CD4-positive, alpha-beta T cell treated with Interferon alpha-2 for 1 hour (primary cell): ENCODE data around the gene CD3D.

ENCODE experiments used
- DNase-seq, 2 donors: peaks; one replicate each; pipeline ENCODE4 v3.0.0-alpha.2; 2020 to 2022

The CD3D gene

GRCh38 chr11:118342503-118343161, at the start of gene CD3D:
Gene CD3D, minus strand, starts transcription at chr11:118342705. Its CDS starts 98 bp downstream, at chr11:118342607.
- peak; percentile 46 to 79 for DNase-seq

GRCh38 chr11:118383657-118384056, 41.2 kb upstream of the CD3D start:
- DNase-seq = no peak

DNA sequence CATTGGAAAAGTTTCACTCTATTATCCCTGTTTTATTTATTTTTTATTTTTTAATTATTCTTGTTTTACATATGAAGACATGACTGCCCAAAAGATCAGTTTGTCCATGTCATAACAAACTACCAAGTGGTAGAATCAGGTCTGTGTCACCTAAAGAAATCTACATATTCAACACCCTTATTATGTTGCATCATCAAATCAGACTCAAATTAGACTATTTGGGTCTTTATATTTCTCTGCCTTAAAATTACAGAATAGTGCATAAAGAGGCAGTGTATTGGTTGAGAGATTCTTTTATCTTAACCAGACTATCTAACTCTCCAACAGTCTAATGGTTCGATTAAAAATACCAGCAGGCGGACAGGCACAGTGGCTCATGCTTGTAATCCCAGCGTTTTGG, 40.4 kb upstream of the CD3D start:
- DNase-seq = no peak

- DNase-seq = no peak
These were observed 38.1 kb upstream of the CD3D start for GRCh38 chr11:118380571-118380970.

- DNase-seq = no peak
These were observed 37.0 kb upstream of the CD3D start for GRCh38 chr11:118379497-118379896.

- no peak for DNase-seq
These were observed 33.5 kb upstream of the CD3D start for GRCh38 chr11:118375978-118376377.

GRCh38 chr11:118374729-118375128, 32.2 kb upstream of the CD3D start:
- DNase-seq = no peak

GRCh38 chr11:118373871-118374270, 31.4 kb upstream of the CD3D start:
- no peak for DNase-seq

DNA sequence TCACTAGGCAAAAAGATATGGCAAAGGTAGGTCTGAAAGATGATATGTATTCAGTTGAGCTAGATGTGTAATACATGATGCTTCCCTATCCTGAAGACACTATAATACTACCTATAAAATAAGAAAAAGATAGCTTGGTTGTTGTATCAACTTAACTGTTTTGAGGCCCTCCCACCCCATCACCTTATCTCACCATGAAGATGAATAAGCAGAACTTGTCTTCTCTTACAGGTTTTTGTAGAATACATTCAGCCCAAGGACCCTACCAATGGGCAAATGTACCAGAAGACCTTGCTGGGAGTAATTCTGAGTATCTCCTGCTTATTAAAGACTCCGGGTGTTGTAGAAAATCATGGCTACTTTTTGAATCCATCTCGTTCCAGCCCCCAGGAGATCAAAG, 30.8 kb upstream of the CD3D start:
- DNase-seq = no peak

DNA sequence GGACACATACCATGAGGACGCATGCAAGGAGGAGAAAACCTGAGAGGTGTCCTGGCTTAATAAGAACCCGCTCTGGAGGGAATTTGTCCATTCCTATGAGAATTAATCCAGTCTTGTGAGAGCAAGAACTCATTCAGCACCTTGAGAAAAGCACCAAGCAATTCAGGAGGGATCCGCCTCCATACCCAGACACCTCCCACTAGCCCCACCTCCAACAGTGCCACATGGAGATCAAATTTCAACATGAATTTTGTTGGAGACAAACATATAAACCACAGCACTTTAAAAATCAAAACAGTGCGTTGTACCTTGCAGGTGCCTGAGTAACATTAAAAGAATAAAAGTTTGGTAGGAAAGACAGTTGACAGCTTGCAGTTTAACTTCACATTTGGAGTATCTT, 28.3 kb upstream of the CD3D start:
- no peak for DNase-seq

- DNase-seq = no peak
These were observed 23.8 kb upstream of the CD3D start for GRCh38 chr11:118366287-118366686.

GRCh38 chr11:118364956-118365615, 22.6 kb upstream of the CD3D start:
- no peak for DNase-seq

GRCh38 chr11:118359295-118359958, 16.9 kb upstream of the CD3D start, which contains the start of gene UBE4A:
Gene UBE4A, plus strand, starts transcription at chr11:118359600. Its CDS starts 5,481 bp downstream, at chr11:118365081.
- peak; percentile 97 to 98 for DNase-seq

DNA sequence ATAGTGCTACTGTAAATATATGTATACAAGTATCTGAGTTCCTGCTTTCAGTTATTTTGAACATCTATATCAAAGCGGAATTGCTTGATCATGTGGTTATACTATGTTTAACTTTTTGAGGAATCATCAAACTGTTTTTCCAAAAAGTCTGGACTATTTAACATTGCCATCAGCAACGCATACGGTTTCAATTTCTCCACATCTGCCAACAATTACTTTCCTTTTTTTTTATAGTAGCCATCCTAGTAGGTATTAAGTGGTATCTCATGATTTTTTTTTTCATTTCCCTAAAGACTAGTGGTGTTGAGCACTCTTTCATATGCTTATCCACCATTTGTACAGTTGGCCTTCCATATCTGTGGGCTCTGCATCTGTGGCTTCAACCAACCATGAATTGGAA, 15.6 kb upstream of the CD3D start:
- DNase-seq = no peak

GRCh38 chr11:118353084-118353710, 10.7 kb upstream of the CD3D start:
- peak in 1 of 2 donors; percentile 78 for DNase-seq

- DNase-seq = no peak
These were observed 7.0 kb upstream of the CD3D start for GRCh38 chr11:118349475-118349874.

- DNase-seq = peak; percentile 56 to 76
These were observed 1.5 kb upstream of the CD3D start, which contains the start of gene CD3G for GRCh38 chr11:118343981-118344515. Gene CD3G, plus strand, starts transcription at chr11:118344344. Its CDS starts 80 bp downstream, at chr11:118344424.

DNA sequence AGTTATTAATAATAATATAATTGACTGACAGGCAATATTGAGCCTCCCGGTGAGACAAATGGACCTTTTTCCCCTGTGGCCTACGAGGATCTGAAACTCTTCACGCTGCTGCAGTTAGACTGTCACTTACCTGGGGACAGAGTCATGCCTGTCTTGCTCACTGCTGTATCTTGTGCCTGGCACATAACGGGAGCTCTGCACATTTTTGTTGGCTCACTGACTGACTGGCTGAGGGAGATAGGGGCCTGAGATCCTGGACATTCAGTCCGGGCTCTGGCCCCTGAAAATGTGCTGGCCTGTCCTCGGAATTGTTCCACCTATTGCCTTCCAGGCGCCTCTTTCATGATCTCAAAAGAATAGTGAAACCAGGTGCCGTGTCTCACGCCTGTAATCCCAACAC, 743 bp upstream of the CD3D start:
- DNase-seq = peak in 1 of 2 donors; percentile 30

- DNase-seq = peak in 1 of 2 donors; percentile 42
These were observed 553 bp downstream of the CD3D start for GRCh38 chr11:118341815-118342489.

DNA sequence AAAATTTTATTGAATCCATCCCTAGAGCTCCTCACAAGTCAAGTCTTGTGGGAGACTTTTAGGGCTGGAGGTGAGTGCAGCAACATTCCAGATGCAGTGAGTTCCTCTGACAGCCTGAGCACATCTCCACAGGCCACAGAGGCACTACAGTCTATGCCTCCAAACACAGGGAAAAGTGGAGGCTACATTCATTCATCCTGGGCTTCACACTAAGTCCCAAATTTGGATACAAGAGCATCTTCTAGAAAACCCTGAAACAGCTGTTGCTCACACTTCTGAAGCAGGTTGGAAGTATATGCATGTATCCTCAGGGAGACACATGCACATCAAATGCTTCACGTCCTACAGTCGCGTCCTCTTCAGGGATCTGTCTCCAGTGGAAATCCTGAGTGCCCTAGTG, 1.2 kb downstream of the CD3D start:
- no peak for DNase-seq

DNA sequence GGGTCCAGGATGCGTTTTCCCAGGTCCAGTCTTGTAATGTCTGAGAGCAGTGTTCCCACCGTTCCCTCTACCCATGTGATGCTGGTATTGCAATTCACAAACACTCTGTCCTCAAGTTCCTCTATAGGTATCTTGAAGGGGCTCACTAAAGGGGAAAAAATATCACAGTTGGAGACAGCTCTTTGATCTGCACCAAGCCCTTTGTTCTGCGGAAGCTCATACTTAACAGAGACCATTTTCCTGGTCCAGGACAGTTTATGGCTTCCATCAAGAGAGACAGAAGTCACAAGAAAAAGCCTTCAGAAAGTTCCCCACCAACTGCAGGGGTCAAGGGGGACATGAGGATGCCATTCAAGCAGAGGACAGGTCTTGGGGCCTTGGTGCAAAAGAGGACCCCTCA, 2.1 kb downstream of the CD3D start:
- peak in 1 of 2 donors; percentile 29 for DNase-seq

- DNase-seq = peak in 1 of 2 donors; percentile 45
These were observed 3.1 kb downstream of the CD3D start for GRCh38 chr11:118339281-118339961.
